DMS53 treated with DMSO at 0.1 percent for 48 hours (cell line): ENCODE results near the gene SLC2A11.
"Not testable (repeated sequence)": the region's sequence is repeated elsewhere in the genome, so short reads cannot be mapped to it uniquely, and the experiment has no call there.

Experiments used
- DNase-seq: peaks from one replicate; lab custom pipeline; 2025; ENCODE audit not compliant: unreplicated experiment; lab: John Stamatoyannopoulos, UW

SLC2A11 gene

GRCh38 chr22:23846081-23846469, 11.6 kb upstream of the SLC2A11 start:
- DNase-seq: no peak

- DNase-seq: no peak
These were observed 10.3 kb upstream of the SLC2A11 start for GRCh38 chr22:23847310-23847920.

GRCh38 chr22:23847991-23848864, 9.4 kb upstream of the SLC2A11 start:
- no peak for DNase-seq

- peak; percentile 16 for DNase-seq
These were observed 8.4 kb upstream of the SLC2A11 start for GRCh38 chr22:23849009-23850006.

GRCh38 chr22:23850136-23850611, 7.5 kb upstream of the SLC2A11 start:
- DNase-seq: no peak

GRCh38 chr22:23856721-23857605, 712 bp upstream of the SLC2A11 start:
- peak; percentile 32 for DNase-seq

GRCh38 chr22:23858484-23858815, 775 bp downstream of the SLC2A11 start:
- no peak for DNase-seq

- no peak for DNase-seq
These were observed 1.5 kb downstream of the SLC2A11 start for GRCh38 chr22:23859201-23859600.

- not testable (repeated sequence) for DNase-seq
These were observed 2.5 kb downstream of the SLC2A11 start for GRCh38 chr22:23860187-23860586.

GRCh38 chr22:23862103-23862502, 4.4 kb downstream of the SLC2A11 start:
- peak; percentile 3 for DNase-seq

GRCh38 chr22:23864499-23865154, 7.0 kb downstream of the SLC2A11 start:
- DNase-seq: not testable (repeated sequence)

GRCh38 chr22:23868580-23868979, 10.9 kb downstream of the SLC2A11 start:
- DNase-seq: no peak

- DNase-seq: no peak
These were observed 17.2 kb downstream of the SLC2A11 start for GRCh38 chr22:23874871-23875270.

- DNase-seq: no peak
These were observed 18.1 kb downstream of the SLC2A11 start for GRCh38 chr22:23875801-23876200.

- DNase-seq: no peak
These were observed 19.9 kb downstream of the SLC2A11 start for GRCh38 chr22:23877566-23877965.

GRCh38 chr22:23878219-23878618, 20.5 kb downstream of the SLC2A11 start:
- no peak for DNase-seq

- no peak for DNase-seq
These were observed 24.7 kb downstream of the SLC2A11 start for GRCh38 chr22:23882370-23882769.

- DNase-seq: no peak
These were observed 26.0 kb downstream of the SLC2A11 start for GRCh38 chr22:23883658-23884057.

- no peak for DNase-seq
These were observed 26.5 kb downstream of the SLC2A11 start for GRCh38 chr22:23884140-23884539.
